NCI-H69 (cell line): ENCODE data around the gene PRR14L.
A peak's percentile ranks its signal among the peaks of the same experiment; 100 is the strongest.

Experiments
- DNase-seq: peaks from one replicate; lab custom pipeline; 2025; lab: John Stamatoyannopoulos, UW

Gene PRR14L

DNA sequence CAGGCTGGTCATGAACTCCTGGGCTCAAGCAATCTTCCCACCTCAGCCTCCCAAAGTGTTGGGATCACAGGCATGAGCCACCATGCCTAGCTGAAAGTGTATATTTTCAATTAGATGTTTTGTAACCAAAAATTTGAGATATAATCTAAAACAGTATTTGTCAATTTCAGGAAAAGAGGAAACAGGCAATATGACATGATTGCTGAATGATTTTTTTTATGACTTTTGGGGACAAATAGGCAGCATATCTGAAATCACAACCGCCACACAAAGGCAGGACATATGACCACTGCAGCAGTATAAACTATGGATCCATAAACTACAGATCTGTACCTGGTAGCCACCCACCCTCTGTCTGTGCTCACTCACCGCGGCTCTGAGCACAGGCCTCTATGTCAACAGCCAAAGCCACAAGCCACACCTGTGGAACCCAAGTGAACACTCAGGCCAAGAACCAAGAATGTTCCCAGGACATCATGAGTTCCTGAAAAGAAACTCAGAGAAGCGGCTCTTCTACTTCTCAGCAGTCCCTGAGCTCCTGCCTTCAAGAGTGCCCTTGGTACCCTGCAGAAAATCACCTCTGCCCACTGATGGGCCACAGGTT lies 110.4 kb downstream of the PRR14L start:
- no peak for DNase-seq

- no peak for DNase-seq
Observed at GRCh38 chr22:31637891-31638618, 111.9 kb downstream of the PRR14L start.

GRCh38 chr22:31637447-31637890 lies 112.5 kb downstream of the PRR14L start:
- DNase-seq = no peak

GRCh38 chr22:31635638-31636306 lies 114.2 kb downstream of the PRR14L start:
- peak; percentile 32 for DNase-seq

DNA sequence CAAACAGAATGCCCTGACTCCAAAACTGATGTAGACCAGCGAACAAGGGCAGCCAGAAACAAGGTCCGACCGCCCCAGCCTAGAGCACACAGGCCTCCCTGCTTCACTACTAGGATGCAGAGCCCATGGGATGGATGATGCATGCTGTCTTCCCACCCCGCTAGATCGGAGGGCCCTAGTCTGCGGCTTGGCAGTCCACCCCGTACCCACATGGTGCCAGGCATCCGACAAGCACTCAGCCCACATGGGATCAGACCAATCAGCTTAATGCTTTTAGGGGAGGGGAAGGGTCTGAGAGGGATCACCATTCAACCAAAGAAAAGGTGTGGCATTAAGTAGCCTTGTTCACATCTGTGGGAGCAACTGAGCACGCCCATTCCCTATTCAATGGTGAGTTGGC lies 118.5 kb downstream of the PRR14L start:
- DNase-seq = peak; percentile 43
